UCSD-AML1 (cell line): ENCODE results near the gene PCYT2.

ENCODE experiments used
- DNase-seq: peaks from one replicate; lab custom pipeline; 2025; ENCODE audit not compliant: unreplicated experiment; lab: John Stamatoyannopoulos, UW

The PCYT2 gene

DNA sequence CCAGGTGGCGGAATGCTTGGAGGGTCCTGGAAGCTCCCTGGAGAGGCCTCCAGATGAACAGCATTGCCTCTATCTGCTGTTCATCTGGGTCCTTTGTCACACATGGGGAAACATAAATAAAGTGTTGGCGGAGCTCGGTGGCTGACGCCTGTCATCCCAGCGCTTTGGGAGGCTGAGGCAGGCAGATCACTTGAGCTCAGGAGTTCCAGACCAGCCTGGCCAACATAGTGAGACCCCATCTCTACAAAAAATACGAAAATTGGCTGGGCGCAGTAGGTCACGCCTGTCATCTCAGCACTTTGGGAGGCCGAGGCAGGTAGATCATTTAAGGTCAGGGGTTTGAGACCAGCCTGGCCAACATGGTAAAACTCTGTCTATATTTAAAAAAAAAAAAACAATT lies 33.7 kb upstream of the PCYT2 start:
- no peak for DNase-seq

DNA sequence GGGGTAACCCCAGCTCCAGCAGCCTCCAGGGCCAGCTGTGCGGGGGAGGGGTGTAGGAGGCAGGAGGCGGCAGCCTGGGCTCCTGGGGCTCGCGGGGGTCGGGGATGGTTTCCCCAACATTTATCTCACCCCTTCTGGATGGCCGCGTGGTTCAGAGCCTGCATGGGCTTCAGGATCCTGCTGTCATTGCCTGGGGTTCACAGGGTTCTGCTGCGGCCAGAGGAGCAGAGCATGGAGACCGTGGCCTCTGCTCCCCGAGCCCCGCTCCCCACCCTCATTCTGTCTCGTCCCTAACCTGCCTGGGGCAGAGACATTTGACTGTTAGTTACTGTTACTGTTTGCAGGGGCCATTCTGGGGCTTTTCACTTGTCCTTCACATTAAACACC lies 31.0 kb upstream of the PCYT2 start:
- no peak for DNase-seq

DNA sequence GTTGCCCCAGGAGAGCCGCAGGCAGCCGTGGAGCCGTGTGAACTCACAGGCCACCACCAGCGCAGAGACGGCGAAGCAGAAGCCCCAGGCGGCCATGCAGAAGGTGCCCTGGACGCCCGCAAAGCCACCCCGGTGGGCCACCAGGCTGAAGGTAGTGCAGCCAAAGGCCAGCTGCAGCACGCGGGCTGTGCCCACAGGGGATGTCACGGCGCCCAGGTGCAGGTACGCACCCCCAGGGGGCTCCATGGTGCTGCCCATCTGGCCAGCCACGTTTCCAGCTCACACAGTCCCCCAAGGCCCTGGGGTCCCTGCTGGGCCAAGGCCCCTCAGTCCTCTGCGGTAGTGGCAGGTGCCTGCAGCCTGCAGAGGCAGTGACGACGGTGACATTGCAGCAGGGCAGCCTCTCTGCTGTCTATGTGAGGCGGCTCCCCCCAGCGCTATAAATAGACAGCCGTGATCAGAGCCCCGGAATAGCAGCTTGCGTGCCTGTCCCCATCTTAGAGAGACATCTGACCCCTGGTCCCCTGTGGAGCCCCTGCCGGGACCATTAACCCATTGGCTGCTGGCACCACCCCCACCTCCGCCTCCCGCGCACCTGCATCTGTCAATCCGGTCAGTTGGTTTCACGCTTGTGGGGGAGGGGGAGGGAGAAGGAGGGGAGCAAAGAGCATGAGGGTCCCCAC lies 30.4 kb upstream of the PCYT2 start:
- no peak for DNase-seq

DNA sequence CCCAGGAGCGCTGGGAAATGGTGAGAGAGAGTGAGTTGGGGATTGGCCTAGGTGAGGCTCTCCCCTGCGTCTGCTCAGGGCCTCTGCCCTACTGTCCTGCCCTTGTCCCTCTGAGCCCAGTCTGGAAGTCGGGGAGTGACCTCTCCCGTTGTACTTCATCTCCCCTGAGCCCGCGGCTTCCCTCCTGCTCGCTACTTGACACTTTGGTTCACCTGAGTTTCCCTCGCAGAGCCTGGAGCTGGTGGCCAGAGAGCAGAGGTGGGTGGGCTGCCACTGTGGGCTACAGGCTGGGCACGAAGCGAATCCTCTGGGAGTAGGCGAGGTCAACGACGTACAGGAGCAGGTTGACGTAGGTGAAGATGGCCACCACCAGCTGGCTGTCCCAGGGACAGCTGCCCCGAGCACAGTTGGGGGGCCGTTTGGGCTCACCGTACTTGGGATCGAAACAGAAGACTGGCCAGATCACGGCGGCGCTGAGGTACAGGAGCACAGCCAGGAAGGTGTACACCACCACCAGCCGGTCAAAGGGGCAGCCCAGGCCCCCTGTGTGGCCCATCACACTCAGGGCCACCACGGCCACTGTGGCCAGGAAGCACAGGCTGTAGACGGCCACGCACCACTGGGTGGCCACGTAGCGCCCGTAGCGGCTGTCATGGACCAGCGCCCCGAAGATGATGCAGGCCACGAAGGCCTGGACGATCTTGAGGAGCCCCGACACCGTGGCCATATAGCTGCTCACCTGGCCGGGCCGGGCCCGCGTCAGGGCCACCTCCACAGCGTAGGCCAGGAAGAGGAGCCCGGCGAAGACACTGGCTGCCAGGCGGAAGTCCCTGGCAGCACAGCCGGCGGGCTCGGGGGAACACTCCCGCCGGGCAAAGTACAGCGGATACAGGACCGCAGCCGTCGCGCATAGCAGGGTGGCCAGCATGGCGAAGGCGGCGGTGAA lies 29.6 kb upstream of the PCYT2 start:
- no peak for DNase-seq

DNA sequence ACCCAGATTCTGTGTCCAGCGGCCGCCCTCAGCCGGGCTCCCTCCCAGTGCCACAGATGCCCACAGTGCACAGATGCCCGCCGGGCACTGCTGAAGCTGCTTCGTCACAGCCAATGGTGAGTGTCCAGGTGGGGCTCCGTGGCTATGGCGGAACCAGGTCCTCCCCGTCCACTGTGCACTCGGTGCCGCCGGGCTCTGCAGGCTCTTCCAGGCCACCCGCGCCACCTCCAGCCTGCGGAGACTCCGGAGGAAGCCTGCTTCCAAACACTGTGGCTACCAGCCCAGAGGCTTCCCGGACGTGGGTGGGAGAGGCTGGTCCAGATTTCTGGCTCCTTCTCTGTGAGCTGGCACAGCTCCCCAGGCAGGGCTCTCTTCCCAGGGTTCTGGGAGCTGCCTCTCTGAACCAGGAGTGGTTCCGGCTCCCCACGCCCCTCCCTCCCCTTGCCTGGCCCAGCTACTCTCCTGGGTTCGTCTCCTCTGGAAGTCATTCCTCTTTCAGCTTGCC lies 28.7 kb upstream of the PCYT2 start:
- no peak for DNase-seq

DNA sequence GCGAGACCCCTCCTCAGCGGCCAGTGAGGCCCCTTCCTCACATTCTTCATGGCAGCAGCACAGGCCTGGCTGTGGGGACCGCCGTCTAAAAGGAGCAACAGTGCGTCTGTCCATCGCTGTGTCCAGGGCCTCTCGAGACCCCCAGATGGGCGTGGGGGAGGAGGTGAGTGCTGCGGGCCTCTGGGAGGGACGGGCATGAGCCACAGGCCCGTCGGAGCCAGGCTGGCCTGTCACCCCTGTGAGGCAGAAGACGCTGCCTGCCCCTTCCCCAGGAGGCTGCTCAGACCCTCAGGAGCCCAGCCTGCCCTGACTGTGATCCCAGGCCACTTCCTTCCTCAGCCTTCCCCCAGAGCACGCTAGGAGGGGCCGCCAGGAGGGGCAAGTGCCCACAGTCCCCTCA lies 28.0 kb upstream of the PCYT2 start:
- peak; percentile 34 for DNase-seq

DNA sequence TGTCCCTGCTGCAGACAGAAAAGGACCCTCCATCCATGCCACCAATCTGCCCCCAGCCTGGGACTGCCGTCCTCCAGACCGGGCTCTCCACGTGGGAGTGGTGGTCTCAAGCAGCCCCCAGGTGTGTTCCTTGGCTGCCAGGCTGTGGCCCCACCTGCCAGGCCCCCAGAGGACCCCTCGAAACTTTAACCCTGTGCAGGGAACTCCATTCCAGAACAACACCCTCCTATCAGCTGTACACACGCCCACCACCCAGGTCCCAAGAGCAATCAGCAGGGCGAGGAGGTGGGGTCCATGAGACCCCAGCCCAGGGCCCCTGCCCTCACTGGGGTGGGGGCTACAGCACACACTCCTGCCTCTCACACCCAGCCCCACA lies 24.5 kb upstream of the PCYT2 start:
- DNase-seq: no peak

DNA sequence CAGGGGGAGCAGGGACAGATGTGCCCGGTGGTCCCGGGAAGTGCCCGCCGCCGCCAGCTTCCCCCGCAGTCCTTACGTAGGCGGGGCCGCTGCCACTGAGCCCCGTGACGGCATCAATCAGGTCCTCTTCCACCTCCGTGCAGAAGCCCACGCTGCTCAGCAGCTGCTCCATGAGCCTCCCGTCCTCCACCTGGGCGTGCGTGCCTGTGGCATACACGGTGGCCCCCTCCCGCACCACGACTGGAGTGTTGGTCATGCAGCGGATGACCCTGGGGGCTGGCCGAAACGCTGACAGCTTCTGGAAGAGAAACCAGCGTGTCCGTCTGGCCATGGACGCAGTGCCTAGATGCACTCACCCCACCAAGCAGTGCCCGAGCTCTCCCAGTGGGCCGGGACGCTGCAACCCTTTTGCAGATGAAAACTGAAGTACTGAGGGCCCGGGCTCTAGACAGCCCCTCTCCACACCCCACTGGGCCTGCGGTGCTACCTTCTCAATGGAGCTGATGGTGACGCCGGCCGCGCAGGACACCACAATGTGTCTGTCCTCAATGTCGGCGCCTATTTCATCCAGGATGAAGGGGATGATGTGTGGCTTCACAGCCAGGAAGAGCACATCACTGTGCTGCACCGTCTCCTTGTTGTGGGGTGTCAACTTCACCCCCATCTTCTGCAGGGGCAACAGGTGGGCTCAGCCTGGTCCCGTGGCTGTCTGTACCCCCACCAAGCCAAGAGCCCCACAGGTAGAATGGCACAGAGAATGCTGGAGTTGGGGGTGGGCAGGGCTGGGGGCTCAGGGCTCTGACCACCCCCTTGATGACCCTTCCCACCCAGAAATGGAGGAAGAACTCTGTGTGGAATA lies 23.9 kb upstream of the PCYT2 start:
- DNase-seq: no peak

DNA sequence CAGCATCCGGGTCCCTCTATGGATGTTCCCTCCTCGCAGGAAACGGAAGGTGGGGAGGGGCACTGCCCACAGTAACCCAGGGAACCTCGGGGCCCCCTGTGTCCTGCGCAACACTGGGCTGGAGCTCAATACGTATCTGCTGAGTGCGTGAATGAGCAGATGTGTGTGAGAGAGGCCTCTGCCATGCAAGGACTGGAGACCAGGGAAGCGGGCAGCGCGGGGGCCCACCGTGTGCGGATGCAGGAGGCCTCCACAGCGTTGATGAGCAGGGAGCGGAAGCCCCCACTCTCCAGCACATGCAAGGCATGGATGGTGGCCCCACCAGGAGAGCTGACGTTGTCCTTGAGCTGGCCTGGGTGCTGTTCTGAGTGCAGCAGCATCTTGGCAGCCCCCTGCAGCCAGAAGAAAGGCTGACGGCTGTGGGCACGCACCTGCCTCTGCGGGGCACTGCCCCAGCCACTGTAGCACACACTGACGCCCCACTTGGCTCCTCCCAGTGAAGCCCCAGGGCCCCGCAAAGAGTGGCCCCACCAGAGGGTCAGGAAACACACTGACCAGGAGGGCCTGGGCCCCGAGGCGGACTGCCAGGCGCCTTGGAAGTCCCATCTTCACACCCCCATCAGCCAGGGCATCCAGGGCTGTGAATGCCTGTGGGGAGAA lies 23.0 kb upstream of the PCYT2 start:
- DNase-seq: no peak

DNA sequence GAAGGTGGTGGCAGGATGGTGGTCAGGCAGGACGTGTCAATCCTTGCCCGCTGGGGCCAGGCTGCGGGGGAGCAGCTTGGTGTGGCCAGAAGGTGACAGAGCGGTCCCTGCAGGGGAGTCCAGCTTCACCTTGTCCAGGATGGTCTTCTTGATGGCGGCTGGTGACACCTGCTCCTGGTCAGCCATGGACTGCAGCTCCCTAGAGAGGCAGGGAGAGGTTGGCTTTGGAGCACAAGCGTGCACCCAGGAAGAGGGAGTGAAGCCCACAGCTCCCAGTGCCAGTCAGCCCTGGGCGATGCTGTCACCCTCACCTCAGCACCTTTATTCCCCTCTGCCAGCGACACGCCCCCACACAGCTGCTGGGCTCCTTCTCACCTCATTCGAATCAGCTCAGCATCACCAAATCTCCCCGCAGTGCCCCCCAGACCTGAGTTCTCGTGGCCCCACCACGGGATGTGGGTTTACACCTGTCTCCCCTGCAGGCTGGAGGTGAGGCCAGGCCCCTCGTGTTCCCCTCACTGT lies 22.0 kb upstream of the PCYT2 start:
- no peak for DNase-seq

DNA sequence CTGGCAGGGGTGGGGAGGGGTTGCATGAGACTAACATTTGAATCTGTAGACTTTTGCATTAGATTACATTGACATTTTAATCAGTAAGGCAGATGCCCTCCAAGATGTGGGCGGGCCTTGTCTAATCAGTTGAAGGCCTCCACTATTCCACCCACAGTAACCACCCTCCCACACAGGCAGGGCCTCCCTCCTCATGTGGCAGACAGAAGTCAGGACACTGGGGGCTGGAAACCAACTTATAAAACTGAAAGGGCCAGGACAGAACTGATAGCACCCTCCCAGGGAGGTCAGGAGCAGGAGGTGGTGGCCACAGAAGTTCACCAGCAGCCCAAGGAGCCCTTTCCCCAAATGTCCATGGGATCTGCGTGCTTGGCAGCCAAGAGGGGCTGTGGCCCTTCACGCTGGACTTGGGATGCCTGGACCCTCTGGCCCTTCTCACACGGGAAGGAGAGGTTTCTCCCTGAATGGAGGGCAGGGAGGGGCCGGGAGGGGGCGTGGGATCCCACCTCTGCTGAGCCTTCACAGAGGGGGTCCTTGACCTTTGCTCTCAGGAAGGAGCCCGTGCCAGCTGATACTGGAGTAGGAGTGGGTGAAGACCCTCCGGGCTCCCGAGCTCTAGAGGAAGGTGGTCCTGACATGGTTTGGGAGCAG lies 21.3 kb upstream of the PCYT2 start:
- DNase-seq: no peak

DNA sequence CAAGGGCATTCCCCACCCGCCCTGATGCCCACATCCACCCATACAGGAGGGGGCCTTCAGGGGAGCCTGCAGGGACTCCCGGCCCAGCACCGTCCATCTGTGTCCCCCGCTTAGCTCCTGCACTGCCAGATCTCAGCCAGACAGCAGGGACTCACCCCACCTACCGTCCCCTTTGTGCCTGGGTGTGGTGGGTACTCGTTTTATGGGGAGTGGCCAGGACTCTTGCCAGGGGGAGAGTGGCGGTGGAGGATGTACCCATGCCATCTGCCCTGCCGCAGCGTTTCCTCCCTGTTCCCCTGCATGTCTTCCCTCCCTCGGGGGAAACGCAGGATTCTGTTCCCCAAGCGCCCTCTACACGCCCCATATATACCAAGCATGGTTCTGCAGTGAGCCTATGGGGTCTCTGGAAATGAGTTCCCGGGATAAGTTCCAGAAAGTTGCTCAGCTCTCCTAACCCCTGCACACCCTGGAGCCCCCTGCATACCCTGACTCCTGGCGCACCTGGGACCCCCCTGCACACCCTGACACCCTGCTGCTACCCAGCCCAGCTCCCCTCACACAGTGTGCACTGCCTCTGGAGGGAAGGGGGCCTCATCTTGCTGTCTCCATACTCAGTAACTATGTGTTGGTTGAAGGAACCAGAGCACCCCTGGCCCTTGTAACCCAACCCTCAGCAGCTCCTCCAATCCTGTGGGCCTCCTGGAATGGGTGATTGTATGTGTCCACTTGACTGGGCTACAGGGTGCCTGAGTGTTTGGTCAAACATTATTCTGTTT lies 20.5 kb upstream of the PCYT2 start:
- DNase-seq: no peak

DNA sequence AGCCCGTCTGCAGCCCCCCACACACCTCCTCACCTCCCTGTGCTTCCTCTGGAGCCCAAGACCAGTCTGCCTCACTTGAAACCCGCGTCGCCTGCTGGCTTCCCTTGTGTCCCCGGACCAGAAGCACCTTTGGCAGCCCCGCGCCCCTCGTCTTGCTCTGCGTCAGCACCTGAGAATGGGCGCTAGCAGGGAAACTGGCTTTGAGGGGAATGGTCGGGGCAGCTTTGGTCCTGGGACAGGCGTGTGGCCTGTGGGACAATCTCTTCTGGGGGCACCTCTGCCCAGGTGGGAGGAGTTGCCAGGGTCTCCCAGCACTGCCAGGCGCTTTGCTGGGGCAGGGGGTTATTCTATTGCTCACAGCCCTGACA lies 20.0 kb upstream of the PCYT2 start:
- no peak for DNase-seq

DNA sequence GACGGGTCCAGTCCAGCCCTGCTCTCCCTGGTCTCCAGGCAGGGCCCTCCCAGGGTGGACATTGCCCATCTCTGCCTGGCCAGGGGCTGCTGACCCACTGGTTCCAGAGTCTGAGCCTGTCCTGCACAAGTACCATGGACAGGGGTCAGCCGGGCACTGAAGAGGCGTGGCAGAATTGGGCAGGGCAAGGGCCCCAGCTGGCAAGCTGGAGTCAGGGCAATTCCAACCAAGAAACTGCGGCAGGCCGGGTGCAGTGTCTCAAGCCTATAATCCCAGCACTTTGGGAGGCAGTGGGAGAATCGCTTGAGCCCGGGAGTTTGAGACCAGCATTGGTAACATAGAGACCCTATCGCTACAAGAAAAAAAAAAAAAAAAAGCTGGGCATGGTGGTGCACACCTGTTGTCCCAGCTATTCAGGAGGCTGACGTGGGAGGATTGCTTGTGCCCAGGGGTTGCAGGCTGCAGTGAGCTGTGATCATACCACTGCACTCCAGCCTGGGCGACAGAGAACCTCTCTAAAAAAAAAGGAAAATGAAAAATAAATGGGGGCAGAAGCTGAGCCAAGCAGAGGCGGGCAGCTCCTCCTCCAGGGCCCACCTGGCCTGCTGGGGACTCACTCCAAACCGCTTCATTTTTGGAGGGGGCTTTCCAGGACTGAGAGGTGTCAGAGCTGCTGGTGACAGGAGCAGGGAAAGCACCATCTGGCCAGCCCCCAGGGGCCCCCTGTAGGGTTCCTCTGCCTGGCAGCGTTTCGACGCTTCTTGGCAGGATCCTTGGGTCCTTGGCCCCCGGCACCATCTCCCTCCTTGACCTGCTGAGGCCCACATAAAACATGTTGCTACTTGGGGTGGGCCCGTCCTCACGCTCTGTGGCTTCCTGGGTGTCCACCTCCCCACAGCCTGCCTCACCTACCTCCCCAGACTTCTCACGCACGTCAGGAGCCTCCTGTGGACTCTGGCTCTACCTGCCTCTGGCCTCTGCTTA lies 19.2 kb upstream of the PCYT2 start:
- DNase-seq: no peak

DNA sequence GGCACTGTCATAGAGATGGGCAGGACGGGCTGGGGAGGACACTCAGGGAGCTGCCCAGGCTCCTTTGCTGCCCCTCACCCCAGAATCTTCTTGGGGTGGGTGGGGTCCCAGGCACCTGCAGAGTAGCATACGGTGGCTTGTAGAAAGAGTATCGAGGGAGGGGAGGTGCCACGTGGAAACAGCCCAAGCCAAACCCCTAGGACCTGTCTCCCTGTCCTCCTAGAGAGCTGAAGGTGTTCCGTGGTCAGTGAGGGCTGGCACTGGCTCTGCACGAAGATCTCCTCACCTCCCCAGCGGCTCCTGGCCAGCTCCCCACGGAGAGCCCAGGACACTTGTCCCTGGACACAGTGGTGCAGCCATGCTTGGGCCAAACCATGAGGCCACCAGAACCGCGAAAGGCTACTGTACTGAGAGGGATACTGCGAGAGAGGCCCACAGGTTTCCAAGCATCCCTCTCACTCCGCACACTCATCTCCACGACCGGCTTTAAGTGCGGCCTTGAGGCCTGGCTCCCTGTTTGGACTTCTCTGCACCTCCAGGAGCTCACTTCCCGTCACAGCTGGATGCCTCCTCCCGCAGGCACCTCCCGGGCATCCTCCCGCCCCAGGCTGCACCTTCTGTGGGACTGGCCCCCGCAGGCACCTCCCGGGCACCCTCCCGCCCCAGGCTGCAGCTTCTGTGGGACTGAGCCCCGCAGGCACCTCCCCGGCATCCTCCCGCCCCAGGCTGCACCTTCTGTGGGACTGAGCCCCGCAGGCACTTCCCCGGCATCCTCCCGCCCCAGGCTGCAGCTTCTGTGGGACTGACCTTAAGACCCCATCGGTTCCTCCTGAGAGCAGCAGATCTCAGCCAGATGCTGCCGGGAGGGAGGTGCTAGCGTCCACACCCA lies 18.3 kb upstream of the PCYT2 start:
- no peak for DNase-seq

DNA sequence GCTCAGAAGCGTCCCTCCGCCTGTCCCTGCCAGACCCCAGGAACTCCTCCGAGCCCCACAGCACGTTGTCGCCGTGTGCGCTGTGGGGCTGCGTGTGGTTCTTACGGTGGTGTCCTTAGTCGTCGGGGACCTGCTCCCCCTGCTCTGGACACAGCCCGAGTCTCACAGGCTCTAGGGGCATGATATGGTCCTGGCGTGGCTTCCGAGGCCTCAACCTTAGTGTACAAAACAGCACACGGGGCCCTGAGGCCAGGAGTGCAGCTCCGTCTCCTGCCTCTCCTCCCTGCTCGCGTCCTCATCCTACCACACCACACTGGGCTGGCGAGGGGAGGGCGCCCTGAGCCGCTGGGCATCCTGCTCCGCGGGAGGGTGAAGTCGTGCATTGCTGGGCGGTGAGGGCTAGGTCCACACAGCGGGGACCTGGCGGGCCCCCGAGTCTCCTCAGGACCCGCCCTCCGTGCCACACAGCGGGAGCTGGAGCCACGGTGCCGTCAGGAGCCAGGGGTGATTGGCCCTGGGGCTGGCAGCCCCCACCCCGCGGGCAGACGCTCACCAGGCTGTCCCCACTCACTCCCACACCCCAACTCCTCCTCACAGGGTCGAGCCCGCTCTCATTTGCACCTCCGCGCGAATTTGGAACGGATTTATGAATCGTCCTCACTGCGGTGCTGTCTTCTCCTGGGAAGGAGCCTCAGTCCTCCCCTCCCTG lies 17.5 kb upstream of the PCYT2 start:
- no peak for DNase-seq
